Measurements from ENCODE around the gene BTBD9. TPM values are rescaled to one million over a fixed set of nuclear protein-coding genes. Genes with fewer than 3 reads are reported as not detected.

The BTBD9 gene
- total RNA-seq, 1 donor from 2014 or later, result 18.1 TPM

GRCh38 chr6:38354037-38354381 lies 285.7 kb downstream of the BTBD9 start:
- H3K27ac Mint-ChIP-seq (ENCODE audit: unreplicated experiment), result no peak overlapping the region
- H3K27me3 Mint-ChIP-seq (ENCODE audit: unreplicated experiment), result peaks cover 39% of the 10 kb centered on the region
- peaks cover 5% of the 10 kb centered on the region for H3K36me3 Mint-ChIP-seq (ENCODE audit: unreplicated experiment)
- H3K9me3 Mint-ChIP-seq (ENCODE audit: unreplicated experiment), result no peaks in the 10 kb centered on the region
- TF ChIP-seq, protein P1, sequence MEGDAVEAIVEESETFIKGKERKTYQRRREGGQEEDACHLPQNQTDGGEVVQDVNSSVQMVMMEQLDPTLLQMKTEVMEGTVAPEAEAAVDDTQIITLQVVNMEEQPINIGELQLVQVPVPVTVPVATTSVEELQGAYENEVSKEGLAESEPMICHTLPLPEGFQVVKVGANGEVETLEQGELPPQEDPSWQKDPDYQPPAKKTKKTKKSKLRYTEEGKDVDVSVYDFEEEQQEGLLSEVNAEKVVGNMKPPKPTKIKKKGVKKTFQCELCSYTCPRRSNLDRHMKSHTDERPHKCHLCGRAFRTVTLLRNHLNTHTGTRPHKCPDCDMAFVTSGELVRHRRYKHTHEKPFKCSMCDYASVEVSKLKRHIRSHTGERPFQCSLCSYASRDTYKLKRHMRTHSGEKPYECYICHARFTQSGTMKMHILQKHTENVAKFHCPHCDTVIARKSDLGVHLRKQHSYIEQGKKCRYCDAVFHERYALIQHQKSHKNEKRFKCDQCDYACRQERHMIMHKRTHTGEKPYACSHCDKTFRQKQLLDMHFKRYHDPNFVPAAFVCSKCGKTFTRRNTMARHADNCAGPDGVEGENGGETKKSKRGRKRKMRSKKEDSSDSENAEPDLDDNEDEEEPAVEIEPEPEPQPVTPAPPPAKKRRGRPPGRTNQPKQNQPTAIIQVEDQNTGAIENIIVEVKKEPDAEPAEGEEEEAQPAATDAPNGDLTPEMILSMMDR (IDR thresholded peaks at IDR 0.05), result no peak
- peaks cover 10% of the 10 kb centered on the region for H3K4me1 Mint-ChIP-seq (ENCODE audit: unreplicated experiment)
- no peak overlapping the region for H3K4me3 Mint-ChIP-seq (ENCODE audit: unreplicated experiment)
- DNase-seq (ENCODE audit: extremely low spot score, unreplicated experiment), result no peak

DNA sequence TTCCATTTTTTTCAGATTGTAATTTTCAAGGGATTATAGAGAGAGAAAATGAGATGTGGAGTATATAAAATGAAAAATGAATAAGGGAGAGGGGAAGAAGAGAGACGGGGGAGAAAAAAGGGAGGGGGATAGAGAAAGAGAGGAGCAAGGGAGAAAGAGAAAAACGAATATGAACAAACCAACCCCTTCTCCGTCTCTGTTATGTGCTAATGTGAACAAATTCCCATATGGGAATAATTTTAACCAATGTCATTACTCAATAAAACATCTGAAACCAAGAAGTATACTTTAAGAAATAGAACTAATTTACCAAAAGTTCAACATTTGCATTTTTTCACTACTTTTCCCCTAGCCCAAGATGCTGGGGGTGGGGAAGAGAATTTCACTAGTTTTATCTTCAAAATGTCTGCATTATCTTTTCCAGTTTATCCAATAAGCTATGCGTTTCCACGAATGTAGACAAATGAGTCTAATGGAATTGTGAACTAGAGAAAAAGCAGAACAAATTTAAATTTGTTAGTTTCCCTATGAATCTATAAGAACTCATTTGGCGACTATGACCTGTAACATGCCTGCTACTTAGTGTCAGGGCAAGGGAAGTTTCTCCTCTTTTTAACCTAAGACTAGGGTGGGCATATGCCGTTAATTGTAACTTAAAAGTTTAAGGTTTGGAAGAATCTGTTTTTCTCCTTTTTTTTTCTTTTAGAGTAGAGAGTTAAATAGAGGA lies 286.3 kb downstream of the BTBD9 start:
- Mint-ChIP-seq H3K9me3 (ENCODE audit: unreplicated experiment) (no peaks in the 10 kb centered on the region), H3K4me1 (ENCODE audit: unreplicated experiment) (peaks cover 10% of the 10 kb centered on the region), H3K36me3 (ENCODE audit: unreplicated experiment) (peaks cover 5% of the 10 kb centered on the region), H3K27ac (ENCODE audit: unreplicated experiment) (no peak overlapping the region), H3K4me3 (ENCODE audit: unreplicated experiment) (no peak overlapping the region), H3K27me3 (ENCODE audit: unreplicated experiment) (peaks cover 39% of the 10 kb centered on the region)
- no peak for DNase-seq (ENCODE audit: extremely low spot score, unreplicated experiment)
- TF ChIP-seq, protein P1 (IDR thresholded peaks at IDR 0.05), result no peak

DNA sequence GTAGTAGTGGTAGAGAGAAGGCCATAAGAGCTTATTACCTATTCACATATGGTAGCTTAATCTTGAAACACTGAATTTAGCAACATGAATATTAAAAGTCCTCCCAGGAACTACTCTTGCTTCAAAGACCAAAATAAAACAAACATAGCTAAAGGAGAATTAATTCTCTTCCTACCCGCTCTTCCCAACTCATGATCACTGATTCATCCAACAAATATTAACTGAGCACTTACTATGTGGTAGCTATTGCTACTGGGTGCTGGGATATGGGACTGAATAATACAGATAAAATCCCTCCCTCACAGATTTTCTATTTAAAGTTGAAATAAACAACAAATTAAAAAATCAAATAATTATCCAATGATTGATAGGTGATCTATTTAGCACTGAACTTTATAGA lies 287.1 kb downstream of the BTBD9 start:
- peaks cover 15% of the 10 kb centered on the region for H3K4me1 Mint-ChIP-seq (ENCODE audit: unreplicated experiment)
- H3K36me3 Mint-ChIP-seq (ENCODE audit: unreplicated experiment), result peaks cover 5% of the 10 kb centered on the region
- no peaks in the 10 kb centered on the region for H3K9me3 Mint-ChIP-seq (ENCODE audit: unreplicated experiment)
- no peak for DNase-seq (ENCODE audit: extremely low spot score, unreplicated experiment)
- H3K4me3 Mint-ChIP-seq (ENCODE audit: unreplicated experiment), result no peak overlapping the region
- no peak overlapping the region for H3K27ac Mint-ChIP-seq (ENCODE audit: unreplicated experiment)
- H3K27me3 Mint-ChIP-seq (ENCODE audit: unreplicated experiment), result peaks cover 35% of the 10 kb centered on the region
- TF ChIP-seq, protein P1 (IDR thresholded peaks at IDR 0.05), result no peak

DNA sequence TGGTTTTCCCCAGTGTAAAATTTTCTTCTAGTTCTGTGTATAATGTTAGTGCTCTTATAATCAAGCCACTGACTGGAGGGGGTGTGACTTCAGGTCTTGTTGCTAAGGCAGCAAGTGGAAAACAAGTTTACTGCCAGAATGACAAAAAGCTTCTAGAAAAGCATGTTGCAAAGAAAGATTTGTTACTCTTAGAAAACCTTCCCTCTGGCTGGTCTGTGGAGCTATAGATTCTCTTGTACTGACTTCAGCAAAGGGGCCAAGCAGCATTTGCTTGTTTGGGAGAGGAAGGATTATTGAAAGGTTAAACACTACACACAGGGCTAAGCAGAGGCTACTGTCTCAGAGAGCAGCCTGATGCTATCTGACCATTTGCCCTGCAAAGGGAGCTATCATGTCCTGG lies 288.8 kb downstream of the BTBD9 start:
- H3K4me3 Mint-ChIP-seq (ENCODE audit: unreplicated experiment), result no peak overlapping the region
- H3K9me3 Mint-ChIP-seq (ENCODE audit: unreplicated experiment), result no peaks in the 10 kb centered on the region
- H3K27me3 Mint-ChIP-seq (ENCODE audit: unreplicated experiment), result peaks cover 21% of the 10 kb centered on the region
- TF ChIP-seq, protein P1 (IDR thresholded peaks at IDR 0.05), result no peak
- H3K36me3 Mint-ChIP-seq (ENCODE audit: unreplicated experiment), result peaks cover 2% of the 10 kb centered on the region
- no peak for DNase-seq (ENCODE audit: extremely low spot score, unreplicated experiment)
- no peak overlapping the region for H3K27ac Mint-ChIP-seq (ENCODE audit: unreplicated experiment)
- peaks cover 31% of the 10 kb centered on the region for H3K4me1 Mint-ChIP-seq (ENCODE audit: unreplicated experiment)

- DNase-seq (ENCODE audit: extremely low spot score, unreplicated experiment), result no peak
- H3K4me1 Mint-ChIP-seq (ENCODE audit: unreplicated experiment), result peaks cover 38% of the 10 kb centered on the region
- TF ChIP-seq, protein P1 (IDR thresholded peaks at IDR 0.05), result no peak
Observed at GRCh38 chr6:38350220-38350619, 289.5 kb downstream of the BTBD9 start.

More at GRCh38 chr6:38350220-38350619, 289.5 kb downstream of the BTBD9 start:
- no peak overlapping the region for H3K4me3 Mint-ChIP-seq (ENCODE audit: unreplicated experiment)
- H3K36me3 Mint-ChIP-seq (ENCODE audit: unreplicated experiment), result peaks cover 6% of the 10 kb centered on the region
- H3K27me3 Mint-ChIP-seq (ENCODE audit: unreplicated experiment), result peaks cover 23% of the 10 kb centered on the region
- no peak overlapping the region for H3K27ac Mint-ChIP-seq (ENCODE audit: unreplicated experiment)
- no peaks in the 10 kb centered on the region for H3K9me3 Mint-ChIP-seq (ENCODE audit: unreplicated experiment)

Measured in osteocyte (in vitro differentiated cells).